Right renal cortex interstitium (tissue), 3 donors: ENCODE data around the gene DBH. TPM values are rescaled to one million over a fixed set of nuclear protein-coding genes. Genes with fewer than 3 reads are reported as not detected.

ENCODE experiments used
- DNase-seq, 3 donors: peaks; one replicate each; pipeline ENCODE4 v3.0.0-alpha.2; 2013; ENCODE audit warnings: low read depth in 3 of 3, low spot score in 2 of 3
- polyA plus RNA-seq, 3 donors: library from polyadenylated mRNA; unstranded; fragments of 120-200 nt; gene quantifications; one replicate each; pipeline ENCODE4 v1.2.1, GENCODE V29; 2013; ENCODE audit not compliant: insufficient read length in 3 of 3

Gene DBH
- polyA plus RNA-seq, 3 donors: 0.62 TPM

GRCh38 chr9:133641396-133641655 is 5.2 kb downstream of the DBH start:
- no peak for DNase-seq

DNA sequence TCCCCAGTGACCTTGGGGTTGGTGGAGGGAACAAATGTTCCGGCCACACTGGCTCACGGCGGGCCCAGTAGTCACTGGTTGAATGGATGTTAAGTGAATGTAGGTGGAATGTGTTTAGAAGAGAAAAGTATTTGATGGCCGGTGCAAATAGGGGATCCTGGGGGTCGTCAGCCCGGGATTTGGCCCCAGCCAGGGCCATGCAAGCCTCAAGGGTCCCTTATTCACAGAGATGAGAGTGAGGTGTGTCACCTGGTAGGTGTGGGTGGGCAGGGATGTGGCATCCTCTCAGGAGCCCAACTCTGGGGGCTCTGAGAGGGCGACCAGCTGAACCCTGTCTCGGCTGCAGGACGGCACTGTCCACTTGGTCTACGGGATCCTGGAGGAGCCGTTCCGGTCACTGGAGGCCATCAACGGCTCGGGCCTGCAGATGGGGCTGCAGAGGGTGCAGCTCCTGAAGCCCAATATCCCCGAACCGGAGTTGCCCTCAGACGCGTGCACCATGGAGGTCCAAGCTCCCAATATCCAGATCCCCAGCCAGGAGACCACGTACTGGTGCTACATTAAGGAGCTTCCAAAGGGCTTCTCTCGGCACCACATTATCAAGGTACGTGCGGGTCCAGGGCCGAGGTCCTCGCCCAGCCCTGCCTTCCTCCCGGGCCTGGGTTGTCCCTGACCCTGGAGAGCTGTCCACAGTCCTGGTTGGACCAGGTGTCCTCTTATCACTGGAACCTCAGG is 5.9 kb downstream of the DBH start:
- no peak for DNase-seq

- no peak for DNase-seq
Measured at GRCh38 chr9:133642708-133643361, 6.7 kb downstream of the DBH start.

DNA sequence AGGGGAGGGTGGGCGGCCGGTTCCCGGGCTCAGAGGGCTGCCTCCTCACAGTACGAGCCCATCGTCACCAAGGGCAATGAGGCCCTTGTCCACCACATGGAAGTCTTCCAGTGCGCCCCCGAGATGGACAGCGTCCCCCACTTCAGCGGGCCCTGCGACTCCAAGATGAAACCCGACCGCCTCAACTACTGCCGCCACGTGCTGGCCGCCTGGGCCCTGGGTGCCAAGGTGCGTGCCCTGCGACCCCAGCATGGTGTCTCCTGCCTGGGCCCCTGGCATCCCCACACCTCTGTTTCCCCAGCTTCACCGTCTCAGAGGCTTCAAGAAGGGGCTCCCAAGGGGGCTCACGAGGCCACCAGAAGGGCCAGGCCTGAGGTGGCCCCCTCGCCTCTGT is 7.2 kb downstream of the DBH start:
- DNase-seq: no peak

DNA sequence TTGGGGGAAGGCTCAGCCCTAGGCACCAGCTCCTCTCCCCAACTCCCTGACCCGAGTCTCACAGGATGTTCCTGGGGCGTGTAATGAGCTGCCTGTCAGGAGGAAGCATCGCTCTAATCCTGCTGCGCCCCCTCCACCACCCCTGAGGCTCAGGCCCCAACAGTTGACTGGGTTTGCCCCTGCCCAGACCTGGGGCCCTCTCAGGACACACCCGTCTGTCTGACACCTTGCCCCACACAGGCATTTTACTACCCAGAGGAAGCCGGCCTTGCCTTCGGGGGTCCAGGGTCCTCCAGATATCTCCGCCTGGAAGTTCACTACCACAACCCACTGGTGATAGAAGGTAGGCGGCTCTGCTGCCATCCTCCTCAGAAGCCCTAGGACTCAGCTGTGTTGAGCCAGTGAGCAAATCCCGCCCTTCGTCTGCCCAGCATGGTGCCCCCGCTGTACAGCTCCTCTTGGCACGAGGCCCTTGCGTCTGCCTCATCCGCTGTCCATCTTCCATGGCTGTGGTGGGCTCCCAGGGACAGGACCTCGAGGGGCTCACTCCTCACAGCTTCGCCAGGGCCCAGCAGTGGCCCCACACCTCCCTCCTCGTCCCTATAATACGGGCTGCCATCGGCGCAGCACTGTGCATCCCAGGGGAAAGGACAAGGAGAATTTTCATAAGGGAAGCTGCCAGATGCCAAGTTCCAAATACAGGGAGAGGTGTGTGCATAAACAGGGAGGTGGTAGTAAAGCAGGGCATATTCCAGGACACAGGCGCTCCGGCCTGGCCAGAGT is 8.0 kb downstream of the DBH start:
- no peak for DNase-seq

DNA sequence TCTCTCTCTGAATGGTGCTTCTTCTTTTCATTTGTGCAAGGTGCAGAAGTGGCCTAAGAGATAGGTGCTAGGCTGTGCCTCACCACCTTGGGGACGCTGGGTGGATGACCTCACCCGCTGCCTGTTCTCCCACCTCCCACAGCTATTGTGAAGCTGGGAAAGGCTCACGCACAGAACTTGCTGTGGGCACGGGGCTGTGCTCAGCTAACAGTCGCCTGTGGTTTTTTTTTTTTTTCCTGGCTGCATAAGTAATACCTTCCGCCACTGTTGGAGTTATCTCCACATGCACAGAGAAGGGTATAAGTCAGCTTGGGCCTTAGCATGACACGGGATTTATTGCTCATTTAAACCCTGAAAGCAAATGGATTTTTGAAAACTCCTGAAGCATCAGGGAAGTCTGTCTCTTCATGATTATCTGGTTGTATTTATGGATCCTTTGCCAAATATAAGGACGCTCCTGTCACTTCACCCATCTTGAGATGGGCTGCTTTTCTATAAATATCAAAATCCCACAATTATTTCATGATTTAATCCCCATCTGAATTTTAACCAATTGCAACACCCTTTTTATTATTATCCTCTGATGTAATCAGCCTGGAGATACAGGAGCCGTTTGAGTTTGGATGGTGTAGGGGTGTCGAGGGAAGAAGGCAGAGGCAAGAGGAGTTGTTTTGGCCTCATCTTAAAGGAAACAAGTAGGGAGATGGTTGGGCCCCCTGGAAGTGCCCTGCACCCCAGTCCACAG is 9.0 kb downstream of the DBH start:
- DNase-seq: no peak

GRCh38 chr9:133647148-133647547 is 11.0 kb downstream of the DBH start:
- no peak for DNase-seq

- no peak for DNase-seq
Measured at GRCh38 chr9:133647765-133648469, 11.8 kb downstream of the DBH start.

DNA sequence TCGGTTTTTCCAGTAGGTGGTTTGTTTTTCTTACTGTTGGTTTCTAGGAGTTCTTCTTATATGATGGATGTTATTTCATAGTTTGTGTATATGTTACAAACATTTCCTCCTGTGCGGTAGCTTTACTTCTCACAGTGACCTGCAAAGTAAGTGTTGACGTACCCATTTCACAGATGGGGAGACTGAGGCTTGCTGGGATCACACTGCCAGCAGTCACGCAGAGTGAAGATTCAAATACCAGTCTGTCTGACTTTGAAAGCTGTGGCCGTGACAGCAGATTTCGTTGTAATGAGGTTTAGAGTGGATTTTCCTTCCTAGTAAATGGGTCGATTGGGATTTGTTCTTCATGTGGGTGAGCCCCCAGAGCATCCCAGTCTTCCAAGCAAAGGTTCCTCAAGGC is 13.0 kb downstream of the DBH start:
- DNase-seq: no peak

DNA sequence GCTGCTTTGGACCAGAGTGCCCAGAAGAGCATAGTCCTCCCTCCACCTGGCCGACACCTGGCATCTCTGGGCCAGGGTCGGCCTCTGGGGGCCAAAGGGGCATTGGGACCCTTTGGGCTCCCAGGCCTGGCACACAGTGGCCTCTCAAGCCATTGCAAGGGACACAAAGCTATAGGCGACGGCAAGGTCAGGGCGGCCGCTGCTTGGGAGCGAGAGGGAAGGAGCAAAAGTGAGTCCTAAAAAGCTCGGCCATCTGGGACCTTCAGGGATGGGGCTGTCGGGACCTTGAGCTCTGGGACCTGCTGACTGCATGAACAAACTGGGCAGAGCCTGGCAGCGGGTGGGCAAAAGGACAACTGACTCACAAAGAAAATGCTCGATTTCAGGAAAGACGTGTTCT is 13.9 kb downstream of the DBH start:
- DNase-seq: no peak

GRCh38 chr9:133653638-133654037 is 17.5 kb downstream of the DBH start:
- no peak for DNase-seq

GRCh38 chr9:133654736-133655657 is 18.8 kb downstream of the DBH start:
- no peak for DNase-seq

GRCh38 chr9:133655701-133656100 is 19.5 kb downstream of the DBH start:
- no peak for DNase-seq

- no peak for DNase-seq
Measured at GRCh38 chr9:133656211-133657119, 20.3 kb downstream of the DBH start.

GRCh38 chr9:133657120-133657661 is 21.0 kb downstream of the DBH start:
- no peak for DNase-seq

- no peak for DNase-seq
Measured at GRCh38 chr9:133658442-133659431, 22.6 kb downstream of the DBH start.

DNA sequence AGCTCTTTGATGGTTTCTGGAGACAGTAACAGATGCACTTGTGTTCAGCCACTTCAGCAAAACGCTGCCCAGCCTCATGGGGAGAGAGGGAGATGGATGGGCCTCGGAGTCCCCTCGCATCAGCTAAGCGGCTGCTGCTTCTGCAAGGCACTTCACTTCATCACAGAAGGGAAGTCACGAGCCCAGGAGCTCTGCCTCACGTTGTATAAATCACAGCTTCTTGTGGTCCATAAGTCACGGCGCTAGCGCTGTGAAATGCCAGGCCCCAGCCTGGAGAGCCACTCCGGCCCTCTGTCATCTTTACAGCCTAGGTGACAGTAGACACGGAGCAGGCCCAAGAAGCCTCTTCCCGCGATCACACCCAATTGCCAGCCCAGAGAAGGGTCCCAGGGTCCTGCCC is 23.4 kb downstream of the DBH start:
- no peak for DNase-seq
